Activated naive CD8-positive, alpha-beta T cell (primary cell): ENCODE measurements around the gene C6orf136.

ENCODE experiments used
- H3K27ac Mint-ChIP-seq: one replicate; pipeline ENCODE4 v1.8.0; 2021; ENCODE audit warnings: mixed read lengths
- H3K27me3 Mint-ChIP-seq: one replicate; pipeline ENCODE4 v1.8.0; 2021; ENCODE audit warnings: mixed read lengths
- H3K36me3 Mint-ChIP-seq: one replicate; pipeline ENCODE4 v1.8.0; 2021; ENCODE audit warnings: mixed read lengths
- H3K4me1 Mint-ChIP-seq: one replicate; pipeline ENCODE4 v1.8.0; 2021; ENCODE audit warnings: low read depth, mixed read lengths
- H3K4me3 Mint-ChIP-seq: one replicate; pipeline ENCODE4 v1.8.0; 2021; ENCODE audit warnings: mild to moderate bottlenecking, mixed read lengths
- H3K9me3 Mint-ChIP-seq: one replicate; pipeline ENCODE4 v1.8.0; 2021; ENCODE audit warnings: low read depth, mixed read lengths

C6orf136 gene

DNA sequence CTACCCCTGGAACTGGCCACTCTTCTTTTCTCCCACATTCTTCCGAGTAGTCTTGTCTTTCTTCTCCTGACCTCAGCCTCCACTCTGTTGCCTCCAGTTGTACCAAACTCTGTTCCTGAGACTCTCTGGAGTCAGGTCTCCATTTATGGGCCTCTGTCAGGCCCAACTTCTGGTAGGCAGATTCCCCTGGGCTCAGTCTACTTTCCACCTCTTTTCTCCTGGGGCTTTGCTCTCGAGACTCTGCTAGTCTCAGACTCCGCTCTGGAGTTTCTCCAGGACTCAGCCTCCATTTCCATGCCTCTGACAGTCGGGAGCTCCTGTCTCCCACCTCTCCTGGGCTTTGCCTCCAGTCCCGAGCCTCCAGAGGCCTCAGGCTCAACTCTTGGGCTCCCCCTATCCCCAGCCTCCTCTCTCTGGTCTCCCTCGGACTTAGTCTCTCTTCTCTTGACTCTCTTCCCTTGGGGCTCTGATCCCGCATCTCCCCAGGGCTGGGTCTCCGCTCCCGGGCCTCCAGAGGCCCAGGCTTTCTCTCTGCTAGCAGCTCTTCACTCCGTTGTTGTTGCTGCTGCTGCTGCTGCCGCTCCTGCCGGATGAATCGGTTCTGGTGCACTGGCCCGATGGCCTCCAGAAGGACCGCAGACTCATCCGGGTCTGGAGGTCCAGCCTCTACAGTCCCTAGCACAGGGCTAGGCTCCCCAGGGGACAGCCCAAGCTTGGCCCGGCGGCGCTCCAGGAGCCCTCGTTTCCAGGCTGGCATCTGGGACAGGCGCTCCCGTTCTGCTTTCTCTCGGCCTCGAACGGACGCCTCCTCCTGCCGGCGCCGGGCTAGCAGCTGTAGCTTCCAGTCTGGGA lies 38.5 kb downstream of the C6orf136 start:
- Mint-ChIP-seq H3K36me3 (peaks cover 15% of the 10 kb centered on the region), H3K9me3 (no peaks in the 10 kb centered on the region), H3K27ac (peak overlapping the region; percentile 91), H3K27me3 (no peaks in the 10 kb centered on the region), H3K4me3 (peak overlapping the region; percentile 93), H3K4me1 (peaks cover 33% of the 10 kb centered on the region)

DNA sequence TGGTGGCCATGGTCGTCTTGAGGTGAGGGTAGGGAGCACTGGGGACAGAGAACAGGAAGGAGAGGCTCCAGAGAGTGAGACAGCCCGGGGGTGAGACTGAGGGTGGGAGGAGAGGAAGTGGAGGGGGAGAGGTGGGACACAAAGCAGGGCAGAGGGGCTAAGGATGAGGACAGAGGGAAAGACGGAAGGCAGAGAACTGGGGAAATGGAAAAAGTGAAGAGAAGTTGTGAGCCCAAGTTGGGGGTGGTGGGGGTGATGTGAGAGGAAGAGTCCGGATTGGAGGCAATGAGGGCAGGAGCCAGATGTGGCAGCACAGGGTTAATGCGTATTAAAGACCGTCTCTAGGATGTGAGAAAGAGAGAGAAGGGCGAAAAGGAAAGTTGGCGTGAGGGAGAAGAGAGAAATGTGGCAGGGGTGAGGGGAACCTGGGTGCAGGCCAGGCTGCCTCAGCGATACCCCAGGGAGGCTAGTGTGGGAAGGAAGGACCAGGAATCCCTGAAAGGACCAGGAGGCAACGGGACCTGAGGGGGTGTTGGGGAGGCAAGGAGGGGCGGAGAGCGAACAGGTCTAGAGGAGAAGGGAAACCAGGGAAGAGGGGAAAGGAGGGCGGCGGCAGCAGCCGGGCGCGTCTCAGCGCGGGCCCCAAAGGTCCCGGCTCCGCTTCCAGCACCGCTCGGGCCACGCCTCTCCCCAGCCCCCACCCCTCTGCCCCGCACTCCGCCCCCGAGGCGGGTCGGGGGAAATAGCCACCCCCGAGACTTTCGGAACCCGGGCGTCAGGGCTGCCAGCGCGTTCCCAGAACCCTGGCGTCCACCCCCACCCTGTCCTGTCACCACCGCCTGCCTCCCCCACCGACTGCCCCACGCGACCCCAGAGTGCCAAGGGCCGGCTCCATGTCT lies 39.3 kb downstream of the C6orf136 start, which contains the start of gene PPP1R18:
PPP1R18 (minus strand) TSS at position 637 of the 899 bp plus-strand sequence; CDS start at position 10, 627 bp downstream.
- Mint-ChIP-seq H3K36me3 (peaks cover 12% of the 10 kb centered on the region), H3K9me3 (no peaks in the 10 kb centered on the region), H3K4me1 (peaks cover 37% of the 10 kb centered on the region), H3K27ac (peak within 1 kb of the TSS; percentile 91), H3K4me3 (peak within 1 kb of the TSS; percentile 93), H3K27me3 (no peaks in the 10 kb centered on the region)

DNA sequence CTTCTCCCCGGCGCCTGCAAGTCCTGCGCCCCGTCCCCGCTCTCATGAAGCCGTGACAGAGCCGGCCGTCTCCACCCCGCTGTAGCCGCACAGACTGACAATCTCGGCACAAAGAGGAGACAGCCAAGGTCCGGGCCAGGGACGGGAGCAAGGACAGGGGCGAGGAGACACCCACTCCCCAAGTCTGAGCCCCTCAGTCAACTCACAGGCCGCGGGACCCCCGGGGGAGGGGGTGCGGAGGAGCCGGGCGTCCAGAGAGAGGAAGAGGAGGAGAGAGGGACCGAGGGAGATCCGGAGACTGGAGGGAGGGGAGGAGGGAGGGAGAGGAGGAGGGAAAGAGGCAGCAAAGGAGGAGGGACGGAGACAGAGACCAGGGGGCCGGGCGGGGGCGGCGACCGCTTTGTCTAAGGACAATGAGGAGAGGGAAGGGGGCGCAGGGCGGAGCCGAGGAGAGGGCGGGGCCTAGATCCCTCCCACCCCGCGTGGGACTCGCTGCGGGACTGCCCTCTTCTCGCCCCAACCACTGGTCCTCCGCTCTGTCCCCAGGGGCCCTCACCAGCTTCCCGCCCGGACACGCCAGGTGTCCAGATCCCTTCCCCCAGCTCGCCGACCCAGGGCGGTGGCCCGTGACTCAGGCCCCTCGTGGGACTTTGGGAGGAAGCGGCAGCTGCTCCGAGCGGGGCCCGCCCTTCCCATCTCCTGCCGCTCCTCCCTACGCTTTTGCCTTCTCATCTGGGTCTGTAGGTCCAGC lies 40.1 kb downstream of the C6orf136 start:
- no peaks in the 10 kb centered on the region for H3K27me3 Mint-ChIP-seq
- peaks cover 40% of the 10 kb centered on the region for H3K4me1 Mint-ChIP-seq
- peak overlapping the region; percentile 93 for H3K4me3 Mint-ChIP-seq
- peaks cover 10% of the 10 kb centered on the region for H3K36me3 Mint-ChIP-seq
- peak overlapping the region; percentile 89 for H3K27ac Mint-ChIP-seq
- H3K9me3 Mint-ChIP-seq: no peaks in the 10 kb centered on the region

DNA sequence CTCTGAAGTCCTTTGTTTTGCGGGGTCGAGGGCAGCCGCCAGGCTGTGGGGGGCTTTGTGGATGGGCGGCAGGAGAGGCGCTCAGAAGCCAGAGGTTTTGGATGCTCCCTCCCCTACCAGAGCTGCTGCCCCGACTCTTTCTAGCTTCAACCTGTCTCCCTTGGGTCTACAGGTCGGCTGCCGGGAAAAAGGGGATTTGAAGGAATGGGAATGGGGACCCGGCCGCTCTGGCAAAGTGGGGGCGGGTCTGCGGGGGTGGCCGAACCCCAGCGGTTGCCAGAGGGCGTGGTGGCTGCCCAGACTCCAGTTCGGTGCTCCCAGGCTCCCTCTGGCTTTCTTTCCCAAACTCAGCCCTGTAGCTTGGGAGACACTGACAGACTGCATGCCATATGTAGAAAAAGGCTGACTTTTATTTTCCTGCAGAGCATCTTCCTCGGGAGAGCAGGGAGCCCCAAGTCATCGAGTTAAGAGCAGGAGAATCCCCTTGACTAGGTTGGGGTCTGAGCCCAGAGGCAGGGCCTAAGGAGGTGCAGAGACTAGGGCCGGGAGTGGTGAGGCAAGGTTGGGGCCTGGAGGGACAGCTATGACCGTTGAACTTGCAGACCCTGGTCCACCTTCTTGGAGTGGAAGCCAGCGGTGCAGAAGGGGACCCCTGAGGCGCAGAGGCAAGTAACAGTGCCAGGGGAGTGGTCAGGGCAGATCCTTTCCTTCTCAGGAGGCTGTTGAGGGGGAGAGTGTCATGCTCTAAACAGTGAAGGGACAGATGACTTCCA lies 40.9 kb downstream of the C6orf136 start:
- Mint-ChIP-seq H3K36me3 (peaks cover 6% of the 10 kb centered on the region), H3K4me1 (peaks cover 42% of the 10 kb centered on the region), H3K27me3 (no peaks in the 10 kb centered on the region), H3K9me3 (no peaks in the 10 kb centered on the region), H3K4me3 (peak overlapping the region; percentile 93), H3K27ac (peak overlapping the region; percentile 89)

DNA sequence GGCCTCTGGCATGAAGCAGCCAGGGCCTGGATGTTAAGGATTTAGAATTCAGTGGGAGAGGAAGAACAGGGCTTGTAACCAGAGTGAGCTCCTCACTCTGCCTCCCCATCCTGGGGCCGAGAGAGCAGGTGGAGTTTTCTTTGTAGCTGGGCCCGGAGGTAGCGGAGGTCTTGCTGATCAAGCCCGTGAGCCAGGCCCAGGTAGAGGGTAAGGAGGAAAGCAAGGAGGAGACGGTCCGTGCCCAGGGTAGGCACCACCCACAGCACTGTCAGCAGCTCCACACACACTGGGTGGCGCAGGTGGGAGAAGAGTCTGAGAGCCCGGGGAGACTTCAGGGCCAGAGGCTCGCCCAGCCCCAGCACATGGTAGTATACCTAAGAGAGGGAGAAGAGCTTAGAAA lies 41.6 kb downstream of the C6orf136 start:
- H3K4me3 Mint-ChIP-seq: peak overlapping the region; percentile 93
- no peaks in the 10 kb centered on the region for H3K9me3 Mint-ChIP-seq
- H3K4me1 Mint-ChIP-seq: peaks cover 42% of the 10 kb centered on the region
- H3K27me3 Mint-ChIP-seq: no peaks in the 10 kb centered on the region
- peak overlapping the region; percentile 89 for H3K27ac Mint-ChIP-seq
- H3K36me3 Mint-ChIP-seq: peaks cover 4% of the 10 kb centered on the region

DNA sequence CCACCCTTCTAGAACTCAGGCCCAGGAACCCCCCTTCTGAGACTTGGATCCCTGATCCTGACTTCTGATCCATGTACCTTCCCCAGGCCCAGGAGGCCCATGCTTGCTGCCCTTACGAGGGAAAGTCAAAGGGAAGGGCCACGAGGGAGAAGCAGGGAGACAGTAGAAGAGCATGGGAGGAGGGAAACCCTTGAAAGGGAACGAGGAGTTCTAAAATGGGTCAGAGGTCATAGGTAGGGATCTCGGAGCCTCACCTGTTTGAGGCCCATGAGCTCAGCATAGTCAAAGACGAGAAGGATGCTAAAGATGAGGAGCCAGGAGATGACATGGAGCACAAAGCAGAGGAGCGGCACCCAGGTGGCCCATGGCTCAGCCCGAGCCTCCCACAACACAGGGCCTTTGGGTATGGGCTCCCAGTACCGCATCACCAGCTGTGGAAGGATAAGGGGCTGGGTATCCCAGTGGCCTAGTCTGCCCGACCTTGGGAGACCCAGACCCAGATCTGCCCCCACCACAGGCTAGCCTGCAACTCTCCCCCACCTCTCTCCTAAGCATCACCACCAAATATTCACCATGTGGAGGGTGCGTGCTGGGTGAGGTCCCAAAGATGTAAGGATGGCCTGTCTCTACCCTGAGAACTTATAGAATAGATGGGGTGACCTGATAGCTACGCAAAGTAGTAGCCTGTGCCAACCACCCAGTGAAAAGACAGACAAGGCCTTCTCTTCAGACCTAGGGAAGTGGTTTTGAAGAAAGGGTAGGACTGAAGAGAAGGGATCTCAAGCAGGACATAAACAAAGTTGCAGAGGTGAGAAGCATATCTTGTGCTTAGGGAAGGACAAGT lies 42.3 kb downstream of the C6orf136 start:
- peak overlapping the region; percentile 84 for H3K27ac Mint-ChIP-seq
- no peaks in the 10 kb centered on the region for H3K9me3 Mint-ChIP-seq
- H3K4me1 Mint-ChIP-seq: peaks cover 42% of the 10 kb centered on the region
- peak overlapping the region; percentile 93 for H3K4me3 Mint-ChIP-seq
- H3K27me3 Mint-ChIP-seq: no peaks in the 10 kb centered on the region
- H3K36me3 Mint-ChIP-seq: peaks cover 4% of the 10 kb centered on the region

GRCh38 chr6:30689985-30690384 lies 43.1 kb downstream of the C6orf136 start:
- peak overlapping the region; percentile 84 for H3K27ac Mint-ChIP-seq
- H3K4me1 Mint-ChIP-seq: peaks cover 42% of the 10 kb centered on the region
- H3K9me3 Mint-ChIP-seq: no peaks in the 10 kb centered on the region
- H3K36me3 Mint-ChIP-seq: peaks cover 2% of the 10 kb centered on the region
- no peaks in the 10 kb centered on the region for H3K27me3 Mint-ChIP-seq
- peak overlapping the region; percentile 91 for H3K4me3 Mint-ChIP-seq

- H3K36me3 Mint-ChIP-seq: no peaks in the 10 kb centered on the region
- H3K4me3 Mint-ChIP-seq: peak within 1 kb of the TSS; percentile 91
- no peaks in the 10 kb centered on the region for H3K9me3 Mint-ChIP-seq
- H3K27ac Mint-ChIP-seq: peak within 1 kb of the TSS; percentile 84
- H3K4me1 Mint-ChIP-seq: peaks cover 42% of the 10 kb centered on the region
- no peaks in the 10 kb centered on the region for H3K27me3 Mint-ChIP-seq
Measured at GRCh38 chr6:30690403-30691207, 43.7 kb downstream of the C6orf136 start, which contains the start of gene NRM. NRM (minus strand) TSS chr6:30690984; CDS start chr6:30690974, 10 bp downstream.

DNA sequence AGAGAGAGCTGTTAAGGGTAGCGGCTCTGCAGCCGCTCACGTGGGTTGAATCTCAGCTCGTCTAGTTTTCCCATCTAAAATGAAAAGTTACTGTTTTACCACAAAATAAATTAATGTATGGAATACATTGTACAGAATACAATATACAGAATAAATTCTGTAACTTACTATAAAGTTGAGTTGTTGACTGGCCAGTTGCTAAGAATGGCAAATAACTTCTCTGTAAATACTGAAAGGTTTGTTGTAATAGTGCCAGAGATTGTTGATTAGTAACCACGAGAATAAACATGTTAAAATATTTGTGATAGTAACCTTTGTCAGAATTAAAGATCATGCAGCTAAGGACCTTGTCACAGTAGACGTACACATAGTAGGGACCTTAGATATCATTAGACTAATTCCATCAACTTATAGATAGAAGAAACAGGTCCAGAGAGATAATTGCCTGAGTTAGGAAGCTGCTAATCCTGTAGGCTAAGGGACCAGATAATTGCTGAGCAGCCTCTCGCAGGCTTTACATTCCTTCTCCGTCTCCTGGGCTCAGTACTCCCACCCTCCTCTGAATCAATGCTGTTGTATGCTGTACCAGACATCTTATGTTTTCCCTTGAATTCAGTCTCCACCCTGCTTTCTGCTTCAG lies 44.4 kb downstream of the C6orf136 start:
- H3K27ac Mint-ChIP-seq: peak overlapping the region; percentile 83
- no peaks in the 10 kb centered on the region for H3K27me3 Mint-ChIP-seq
- H3K9me3 Mint-ChIP-seq: no peaks in the 10 kb centered on the region
- no peaks in the 10 kb centered on the region for H3K36me3 Mint-ChIP-seq
- H3K4me1 Mint-ChIP-seq: peaks cover 42% of the 10 kb centered on the region
- H3K4me3 Mint-ChIP-seq: peak overlapping the region; percentile 91

- Mint-ChIP-seq H3K4me3 (no peak overlapping the region), H3K27me3 (no peaks in the 10 kb centered on the region), H3K27ac (no peak overlapping the region), H3K9me3 (no peaks in the 10 kb centered on the region), H3K4me1 (peaks cover 5% of the 10 kb centered on the region), H3K36me3 (no peaks in the 10 kb centered on the region)
Measured at GRCh38 chr6:30696432-30696831, 49.5 kb downstream of the C6orf136 start.

GRCh38 chr6:30700340-30700739 lies 53.4 kb downstream of the C6orf136 start:
- H3K4me3 Mint-ChIP-seq: no peak overlapping the region
- H3K4me1 Mint-ChIP-seq: no peaks in the 10 kb centered on the region
- H3K9me3 Mint-ChIP-seq: no peaks in the 10 kb centered on the region
- H3K27ac Mint-ChIP-seq: no peak overlapping the region
- peaks cover 4% of the 10 kb centered on the region for H3K36me3 Mint-ChIP-seq
- H3K27me3 Mint-ChIP-seq: no peaks in the 10 kb centered on the region
